ENCODE measurements around the gene DOCK2.

DOCK2 gene

GRCh38 chr5:169826618-169827017 is 189.5 kb downstream of the DOCK2 start:
- Histone ChIP-seq H3K4me2 (ENCODE audit: low read depth, low read length) (no peak overlapping the region), H3K4me1 (ENCODE audit: low read length) (no peaks in the 10 kb centered on the region), H3K27ac (ENCODE audit: low read length) (no peak overlapping the region), H3K36me3 (replicated peaks; ENCODE audit: insufficient read depth, low read length) (no peaks in the 10 kb centered on the region), H3K9me2 (replicated peaks; ENCODE audit: insufficient read depth, low read length) (no peaks in the 10 kb centered on the region), H3K9me3 (replicated peaks; ENCODE audit: insufficient read depth, low read length) (no peaks in the 10 kb centered on the region), H3K79me2 (ENCODE audit: low read length) (no peaks in the 10 kb centered on the region), H2AFZ (ENCODE audit: low read length) (no peak overlapping the region), H4K20me1 (ENCODE audit: insufficient read depth, low read length) (no peaks in the 10 kb centered on the region), H3K4me3 (ENCODE audit: low read length) (no peak overlapping the region), H3K9ac (ENCODE audit: low read length) (no peak overlapping the region), H3F3A (ENCODE audit: insufficient read depth, low read length) (no peaks in the 10 kb centered on the region), H3K27me3 (replicated peaks; ENCODE audit: insufficient read depth, low read length) (no peaks in the 10 kb centered on the region)
- no peak for TF ChIP-seq CTCF (IDR thresholded peaks at IDR 0.05; ENCODE audit: low read length)
- no peak for TF ChIP-seq EZH2phosphoT487 (IDR thresholded peaks at IDR 0.05; ENCODE audit: low read length)
- TF ChIP-seq EZH2 (optimal IDR thresholded peaks at IDR 0.05; ENCODE audit: low read depth, low read length) = no peak
- no peak for DNase-seq

- Histone ChIP-seq H3F3A (ENCODE audit: insufficient read depth, low read length) (no peaks in the 10 kb centered on the region), H3K36me3 (replicated peaks; ENCODE audit: insufficient read depth, low read length) (no peaks in the 10 kb centered on the region), H3K9me3 (replicated peaks; ENCODE audit: insufficient read depth, low read length) (no peaks in the 10 kb centered on the region), H3K27ac (ENCODE audit: low read length) (no peak overlapping the region), H3K4me2 (ENCODE audit: low read depth, low read length) (no peak overlapping the region), H2AFZ (ENCODE audit: low read length) (no peak overlapping the region), H4K20me1 (ENCODE audit: insufficient read depth, low read length) (no peaks in the 10 kb centered on the region), H3K27me3 (replicated peaks; ENCODE audit: insufficient read depth, low read length) (no peaks in the 10 kb centered on the region), H3K4me3 (ENCODE audit: low read length) (no peak overlapping the region), H3K4me1 (ENCODE audit: low read length) (no peaks in the 10 kb centered on the region), H3K9me2 (replicated peaks; ENCODE audit: insufficient read depth, low read length) (no peaks in the 10 kb centered on the region), H3K9ac (ENCODE audit: low read length) (no peak overlapping the region), H3K79me2 (ENCODE audit: low read length) (no peaks in the 10 kb centered on the region)
- TF ChIP-seq CTCF (IDR thresholded peaks at IDR 0.05; ENCODE audit: low read length) (no peak), EZH2phosphoT487 (IDR thresholded peaks at IDR 0.05; ENCODE audit: low read length) (no peak), EZH2 (optimal IDR thresholded peaks at IDR 0.05; ENCODE audit: low read depth, low read length) (no peak)
- DNase-seq = no peak
These were observed 190.7 kb downstream of the DOCK2 start for GRCh38 chr5:169827769-169828168.

- TF ChIP-seq EZH2phosphoT487 (IDR thresholded peaks at IDR 0.05; ENCODE audit: low read length) (no peak), EZH2 (optimal IDR thresholded peaks at IDR 0.05; ENCODE audit: low read depth, low read length) (no peak), CTCF (IDR thresholded peaks at IDR 0.05; ENCODE audit: low read length) (no peak)
- Histone ChIP-seq H3F3A (ENCODE audit: insufficient read depth, low read length) (no peaks in the 10 kb centered on the region), H3K9me3 (replicated peaks; ENCODE audit: insufficient read depth, low read length) (no peaks in the 10 kb centered on the region), H3K27ac (ENCODE audit: low read length) (no peak overlapping the region), H2AFZ (ENCODE audit: low read length) (no peak overlapping the region), H3K4me3 (ENCODE audit: low read length) (no peak overlapping the region), H3K4me1 (ENCODE audit: low read length) (no peaks in the 10 kb centered on the region), H4K20me1 (ENCODE audit: insufficient read depth, low read length) (no peaks in the 10 kb centered on the region), H3K79me2 (ENCODE audit: low read length) (no peaks in the 10 kb centered on the region), H3K9me2 (replicated peaks; ENCODE audit: insufficient read depth, low read length) (no peaks in the 10 kb centered on the region), H3K9ac (ENCODE audit: low read length) (no peak overlapping the region), H3K27me3 (replicated peaks; ENCODE audit: insufficient read depth, low read length) (no peaks in the 10 kb centered on the region), H3K36me3 (replicated peaks; ENCODE audit: insufficient read depth, low read length) (no peaks in the 10 kb centered on the region), H3K4me2 (ENCODE audit: low read depth, low read length) (no peak overlapping the region)
- DNase-seq = no peak
These were observed 191.3 kb downstream of the DOCK2 start for GRCh38 chr5:169828385-169828784.

Data from MM.1S (cell line).